ENCODE measurements around the gene SPSB2. TPM values are rescaled to one million over a fixed set of nuclear protein-coding genes. Genes with fewer than 3 reads are reported as not detected.

Gene SPSB2
- total RNA-seq, 4 donors from 2014 or later = 4.3 to 15.8 (median 7.9) TPM

DNA sequence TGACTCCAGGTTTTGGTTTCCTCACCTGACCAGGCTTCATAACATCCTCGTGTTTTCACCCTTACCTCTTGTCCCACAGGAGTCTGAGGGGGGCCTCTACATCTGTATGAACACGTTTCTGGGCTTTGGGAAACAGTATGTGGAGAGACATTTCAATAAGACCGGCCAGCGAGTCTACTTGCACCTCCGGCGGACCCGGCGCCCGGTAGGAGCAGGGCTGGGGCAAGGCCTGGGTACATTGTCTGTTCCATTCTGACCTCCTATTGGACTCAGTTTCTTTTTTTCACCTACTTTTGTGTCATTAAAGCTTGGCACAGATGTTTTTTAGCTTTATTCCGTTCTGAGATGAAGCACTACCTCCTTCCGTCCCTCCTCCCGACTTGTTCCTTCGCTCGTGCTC lies 17.8 kb downstream of the SPSB2 start:
- 94% methylated on average over 14 of the region's 14 CpGs for WGBS, 2 donors
- peaks cover 42 to 57% (median 46%) of the 10 kb centered on the region in 3 donors for H3K36me3 ChIP-seq
- no peak overlapping the region for H3K27ac ChIP-seq
- intact Hi-C loops (cut with DNase I) = no loop called here
- no peaks in the 10 kb centered on the region for H3K9me3 ChIP-seq
- no peak for TF ChIP-seq POLR2A (IDR thresholded peaks at IDR 0.05)
- TF ChIP-seq, protein P1, sequence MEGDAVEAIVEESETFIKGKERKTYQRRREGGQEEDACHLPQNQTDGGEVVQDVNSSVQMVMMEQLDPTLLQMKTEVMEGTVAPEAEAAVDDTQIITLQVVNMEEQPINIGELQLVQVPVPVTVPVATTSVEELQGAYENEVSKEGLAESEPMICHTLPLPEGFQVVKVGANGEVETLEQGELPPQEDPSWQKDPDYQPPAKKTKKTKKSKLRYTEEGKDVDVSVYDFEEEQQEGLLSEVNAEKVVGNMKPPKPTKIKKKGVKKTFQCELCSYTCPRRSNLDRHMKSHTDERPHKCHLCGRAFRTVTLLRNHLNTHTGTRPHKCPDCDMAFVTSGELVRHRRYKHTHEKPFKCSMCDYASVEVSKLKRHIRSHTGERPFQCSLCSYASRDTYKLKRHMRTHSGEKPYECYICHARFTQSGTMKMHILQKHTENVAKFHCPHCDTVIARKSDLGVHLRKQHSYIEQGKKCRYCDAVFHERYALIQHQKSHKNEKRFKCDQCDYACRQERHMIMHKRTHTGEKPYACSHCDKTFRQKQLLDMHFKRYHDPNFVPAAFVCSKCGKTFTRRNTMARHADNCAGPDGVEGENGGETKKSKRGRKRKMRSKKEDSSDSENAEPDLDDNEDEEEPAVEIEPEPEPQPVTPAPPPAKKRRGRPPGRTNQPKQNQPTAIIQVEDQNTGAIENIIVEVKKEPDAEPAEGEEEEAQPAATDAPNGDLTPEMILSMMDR (IDR thresholded peaks at IDR 0.05) = no peak
- no peak overlapping the region for H3K4me3 ChIP-seq
- H3K27me3 ChIP-seq = no peaks in the 10 kb centered on the region
- DNase-seq = no peak
- peaks cover 8 to 26% (median 21%) of the 10 kb centered on the region in 3 donors for H3K4me1 ChIP-seq

DNA sequence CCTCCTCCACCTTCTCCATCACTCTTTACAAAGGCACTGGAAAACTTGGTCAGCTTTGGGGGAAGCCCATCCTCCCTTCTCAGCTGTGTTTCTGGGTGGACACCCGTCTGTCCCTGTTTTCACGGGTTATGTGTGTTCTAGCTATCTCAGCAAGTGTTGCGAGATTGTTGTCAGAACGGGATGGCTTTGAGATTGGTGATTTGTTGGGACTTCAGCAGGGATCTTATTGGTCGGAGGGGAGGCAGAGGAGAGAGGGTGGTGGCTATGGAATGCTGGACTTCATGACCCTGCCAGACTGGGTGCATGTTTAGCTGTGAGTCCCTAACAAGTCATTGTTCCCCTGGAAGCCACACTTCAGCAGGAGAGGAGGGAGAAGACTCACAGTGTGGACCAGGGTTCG lies 19.1 kb downstream of the SPSB2 start:
- H3K4me1 ChIP-seq = peaks cover 11 to 29% (median 24%) of the 10 kb centered on the region in 3 donors
- H3K27ac ChIP-seq = peak overlapping the region; percentile 92 to 99 (median 97)
- H3K27me3 ChIP-seq = no peaks in the 10 kb centered on the region
- intact Hi-C loops (cut with DNase I) = no loop called here
- H3K4me3 ChIP-seq = no peak overlapping the region
- peaks cover 30 to 47% (median 34%) of the 10 kb centered on the region in 3 donors for H3K36me3 ChIP-seq
- no peaks in the 10 kb centered on the region for H3K9me3 ChIP-seq
- no peak for TF ChIP-seq POLR2A (IDR thresholded peaks at IDR 0.05)
- TF ChIP-seq, protein P1 (IDR thresholded peaks at IDR 0.05) = no peak
- DNase-seq = no peak
- WGBS, 2 donors = 71 to 86% methylated on average over 3 to 6 of the region's 6 CpGs

DNA sequence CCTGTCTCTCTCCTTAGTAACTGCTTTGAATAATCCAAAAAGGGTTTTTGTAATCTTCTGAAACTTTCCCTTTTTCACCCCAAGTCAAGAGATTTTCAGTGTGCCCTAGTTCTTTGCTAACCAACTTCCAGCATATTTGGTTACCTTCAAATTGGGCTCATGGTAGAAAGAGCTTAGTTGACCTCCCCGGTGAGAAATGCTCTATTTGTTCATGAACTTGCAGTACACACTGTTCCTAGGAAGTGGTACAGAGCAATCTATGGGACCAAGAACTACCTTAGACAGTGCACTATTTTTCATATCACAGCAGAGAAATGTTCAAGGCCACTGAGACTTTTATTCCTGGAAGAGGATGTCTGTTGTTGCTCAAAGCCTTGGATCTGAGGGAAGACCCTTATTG lies 19.5 kb downstream of the SPSB2 start:
- H3K36me3 ChIP-seq = peaks cover 27 to 47% (median 30%) of the 10 kb centered on the region in 3 donors
- no peak for DNase-seq
- 29 to 56% methylated on average over 1 of the region's 1 CpG for WGBS, 2 donors
- H3K9me3 ChIP-seq = no peaks in the 10 kb centered on the region
- intact Hi-C loops (cut with DNase I) = no loop called here
- TF ChIP-seq POLR2A (IDR thresholded peaks at IDR 0.05) = no peak
- TF ChIP-seq, protein P1 (IDR thresholded peaks at IDR 0.05) = no peak
- H3K4me3 ChIP-seq = peak overlapping the region in 2 of 4 donors; percentile 58 to 86
- peak overlapping the region; percentile 92 to 99 (median 97) for H3K27ac ChIP-seq
- H3K4me1 ChIP-seq = peaks cover 11 to 29% (median 24%) of the 10 kb centered on the region in 3 donors
- H3K27me3 ChIP-seq = no peaks in the 10 kb centered on the region

DNA sequence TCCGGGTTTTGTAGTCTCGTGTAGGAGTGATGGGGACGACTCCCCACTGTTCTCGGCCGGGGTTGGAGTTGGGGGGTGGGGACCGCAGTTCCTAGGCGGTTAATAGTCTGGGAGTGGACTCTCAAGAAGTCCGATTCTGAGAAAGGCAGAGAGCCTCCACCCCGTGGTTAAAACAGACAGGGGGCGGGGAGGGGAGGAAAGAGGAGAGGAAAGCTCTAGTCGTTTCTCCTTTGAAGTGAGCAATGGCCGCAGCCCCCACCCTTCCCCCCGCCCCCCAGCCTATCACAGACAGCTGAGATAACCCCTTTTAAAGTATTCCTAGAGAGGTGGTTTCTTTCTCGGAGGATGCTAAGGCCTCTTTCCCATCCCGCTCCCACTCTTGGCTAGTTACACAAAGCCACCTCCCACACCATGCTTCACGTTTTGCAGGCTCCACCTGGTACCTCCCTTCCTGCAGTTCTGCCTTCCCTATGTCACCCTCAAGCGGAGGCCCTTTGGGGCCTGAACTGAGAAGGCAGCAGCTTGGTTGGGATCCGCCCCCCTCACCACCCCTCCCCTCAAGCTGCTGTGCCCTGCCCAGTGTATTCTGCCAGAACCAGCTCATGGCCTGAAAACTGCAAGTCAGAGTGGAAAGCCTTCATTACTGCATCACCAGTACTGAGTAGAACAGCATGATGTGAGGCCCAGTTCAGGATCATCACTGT lies 20.3 kb downstream of the SPSB2 start:
- intact Hi-C loops (cut with DNase I) = no loop called here
- no peaks in the 10 kb centered on the region for H3K27me3 ChIP-seq
- TF ChIP-seq, protein P1 (IDR thresholded peaks at IDR 0.05) = no peak
- TF ChIP-seq POLR2A (IDR thresholded peaks at IDR 0.05) = peak in 1 of 4 donors; percentile 39
- no peaks in the 10 kb centered on the region for H3K9me3 ChIP-seq
- peak overlapping the region; percentile 58 to 86 (median 71) for H3K4me3 ChIP-seq
- no peak for DNase-seq
- peaks cover 19 to 45% (median 24%) of the 10 kb centered on the region in 3 donors for H3K36me3 ChIP-seq
- H3K4me1 ChIP-seq = peaks cover 11 to 29% (median 24%) of the 10 kb centered on the region in 3 donors
- WGBS, 2 donors = 0 to 1% methylated on average over 8 to 11 of the region's 18 CpGs
- H3K27ac ChIP-seq = peak overlapping the region; percentile 92 to 99 (median 97)

DNA sequence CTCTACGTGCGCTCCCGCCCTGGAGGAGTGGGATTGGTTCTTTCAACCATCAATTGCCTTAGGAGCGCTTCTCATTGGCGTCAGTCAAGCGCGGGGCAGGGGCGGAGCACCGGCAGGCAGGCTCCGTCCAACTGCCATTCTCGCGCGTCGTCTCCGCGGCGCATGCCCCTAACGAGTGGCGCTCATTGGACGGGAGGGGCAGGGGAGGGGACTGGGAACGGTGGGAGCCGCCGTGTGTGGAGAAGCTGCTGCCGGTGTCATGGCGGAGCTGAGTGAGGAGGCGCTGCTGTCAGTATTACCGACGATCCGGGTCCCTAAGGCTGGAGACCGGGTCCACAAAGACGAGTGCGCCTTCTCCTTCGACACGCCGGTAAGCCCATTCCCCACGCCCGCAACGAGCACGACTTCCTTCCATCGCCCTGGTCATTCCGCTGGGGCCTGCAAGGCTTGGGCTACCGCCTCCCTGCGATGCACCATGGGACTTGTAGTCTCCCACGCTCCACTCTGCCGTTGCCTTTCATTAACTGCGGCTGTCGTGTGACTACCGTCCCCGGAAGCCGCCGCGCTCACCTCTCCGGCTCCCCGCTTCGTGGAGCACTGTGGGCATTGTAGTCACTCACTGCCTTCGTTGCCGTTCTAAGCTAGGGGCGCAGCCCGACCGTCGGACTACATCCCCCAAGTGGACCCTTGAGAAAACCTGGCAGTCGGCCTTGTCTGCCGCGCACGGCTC lies 21.0 kb downstream of the SPSB2 start, which contains the start of gene USP5:
TSS of gene USP5 (plus strand) at position 230 of the 730 bp plus-strand sequence. CDS start at position 260, 30 bp downstream.
- H3K27me3 ChIP-seq = no peaks in the 10 kb centered on the region
- H3K4me3 ChIP-seq = peak within 1 kb of the TSS; percentile 58 to 86 (median 71)
- intact Hi-C loops (cut with DNase I) = no loop called here
- H3K4me1 ChIP-seq = peaks cover 11 to 29% (median 24%) of the 10 kb centered on the region in 3 donors
- 0% methylated on average over 10 to 14 of the region's 65 CpGs for WGBS, 2 donors
- DNase-seq = peak; percentile 99
- H3K27ac ChIP-seq = peak within 1 kb of the TSS; percentile 92 to 99 (median 97)
- peaks cover 14 to 45% (median 16%) of the 10 kb centered on the region in 3 donors for H3K36me3 ChIP-seq
- H3K9me3 ChIP-seq = no peaks in the 10 kb centered on the region
- TF ChIP-seq POLR2A (IDR thresholded peaks at IDR 0.05) = peak in 3 of 4 donors; percentile 40 to 68 (median 57)
- TF ChIP-seq, protein P1 (IDR thresholded peaks at IDR 0.05) = peak in 2 of 6 experiments; percentile 25 to 40

Data from esophagus squamous epithelium (tissue), 5 donors.